Body of pancreas (tissue), 4 donors: ENCODE data around the gene ZC3H7A. TPM values are rescaled to one million over a fixed set of nuclear protein-coding genes. Genes with fewer than 3 reads are reported as not detected.

Experiments
- ATAC-seq: fragments of 150-250 bp; one replicate; pipeline ENCODE4 v1.9.1; 2016
- DNase-seq, 4 donors: peaks; one replicate each; pipeline ENCODE4 v3.0.0-alpha.2; 2019
- H3K27ac ChIP-seq, 4 donors: fragments of 200-600 bp; sonication (generic); 1 replicate in 3 of 4; 2 replicates in 1 of 4; pipeline versions ENCODE4 v1.5.1 to v1.6.1; 2016 to 2019; ENCODE audit warnings: mild to moderate bottlenecking in 1 of 4, mixed read lengths in 1 of 4, moderate library complexity in 1 of 4
- H3K27me3 ChIP-seq, 2 donors: fragments of 200-600 bp; sonication (generic); one replicate each; pipeline ENCODE4 v1.6.0; 2016; ENCODE audit warnings: mild to moderate bottlenecking in 1 of 2
- H3K36me3 ChIP-seq, 2 donors: fragments of 200-600 bp; sonication (generic); replicated peaks in 1 of 2; 2 replicates each; pipeline ENCODE4 v1.5.1; 2016; ENCODE audit warnings: low read depth in 2 of 2; ENCODE audit not compliant: insufficient read depth in 1 of 2
- H3K4me1 ChIP-seq: fragments of 200-600 bp; sonication (generic); one replicate; pipeline ENCODE4 v1.6.0; 2016
- H3K4me3 ChIP-seq, 2 donors: fragments of 200-600 bp; sonication (generic); 1 replicate in 1 of 2; 2 replicates in 1 of 2; pipeline ENCODE4 v1.5.1; 2016 to 2019
- H3K9me3 ChIP-seq, 3 donors: fragments of 200-600 bp; sonication (generic); 1 replicate in 2 of 3; 2 replicates in 1 of 3; pipeline ENCODE4 v1.5.1; 2016
- POLR2A ChIP-seq, 3 donors: fragments of 450-650 bp; IDR thresholded peaks; one replicate each; pipeline ENCODE4 v1.6.1; 2016; ENCODE audit warnings: antibody characterized with exemption in 3 of 3, mild to moderate bottlenecking in 2 of 3
- WGBS, 2 donors: methylation state at CpG; one replicate each; pipeline ENCODE4 v1.1.5; 2017; 5-methylcytosine and 5-hydroxymethylcytosine counted together
- intact Hi-C: fragments of 100-400 bp; cut with DNase I; formaldehyde crosslinking; loops from one replicate; pipeline ENCODE4 v1.15.1; 2023
- total RNA-seq, 2 donors: library from RNA; depleted of rRNA; stranded (reverse); fragments of >200 nt; gene quantifications; one replicate each; pipeline ENCODE4 v1.1.0, GENCODE V29; 2016
- TF ChIP-seq, protein P1 (sequence below), 7 experiments: fragments of 450-650 bp in 4 of 7; fragments of 200-600 bp in 3 of 7; sonication (generic) in 3 of 7; IDR thresholded peaks; one replicate each; pipeline ENCODE4 v1.5.1; 2016 to 2019; ENCODE audit warnings: antibody characterized with exemption in 7 of 7

Gene ZC3H7A
- total RNA-seq, 2 donors from 2014 or later = 26.4 to 49.5 TPM

- Histone ChIP-seq H3K36me3 (no peaks in the 10 kb centered on the region), H3K4me1 (peaks cover 61% of the 10 kb centered on the region), H3K9me3 (no peaks in the 10 kb centered on the region), H3K27ac (peak within 1 kb of the TSS; percentile 98 to 99 (median 98)), H3K27me3 (no peaks in the 10 kb centered on the region), H3K4me3 (peak within 1 kb of the TSS; percentile 73 to 81)
- ATAC-seq (peak; percentile 95), DNase-seq (peak; percentile 99 to 100 (median 100))
- 1 to 3% methylated on average over 7 to 85 of the region's 96 CpGs for WGBS, 2 donors
- intact Hi-C loops = no loop called here
- TF ChIP-seq, protein P1, sequence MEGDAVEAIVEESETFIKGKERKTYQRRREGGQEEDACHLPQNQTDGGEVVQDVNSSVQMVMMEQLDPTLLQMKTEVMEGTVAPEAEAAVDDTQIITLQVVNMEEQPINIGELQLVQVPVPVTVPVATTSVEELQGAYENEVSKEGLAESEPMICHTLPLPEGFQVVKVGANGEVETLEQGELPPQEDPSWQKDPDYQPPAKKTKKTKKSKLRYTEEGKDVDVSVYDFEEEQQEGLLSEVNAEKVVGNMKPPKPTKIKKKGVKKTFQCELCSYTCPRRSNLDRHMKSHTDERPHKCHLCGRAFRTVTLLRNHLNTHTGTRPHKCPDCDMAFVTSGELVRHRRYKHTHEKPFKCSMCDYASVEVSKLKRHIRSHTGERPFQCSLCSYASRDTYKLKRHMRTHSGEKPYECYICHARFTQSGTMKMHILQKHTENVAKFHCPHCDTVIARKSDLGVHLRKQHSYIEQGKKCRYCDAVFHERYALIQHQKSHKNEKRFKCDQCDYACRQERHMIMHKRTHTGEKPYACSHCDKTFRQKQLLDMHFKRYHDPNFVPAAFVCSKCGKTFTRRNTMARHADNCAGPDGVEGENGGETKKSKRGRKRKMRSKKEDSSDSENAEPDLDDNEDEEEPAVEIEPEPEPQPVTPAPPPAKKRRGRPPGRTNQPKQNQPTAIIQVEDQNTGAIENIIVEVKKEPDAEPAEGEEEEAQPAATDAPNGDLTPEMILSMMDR (IDR thresholded peaks at IDR 0.05) = peak in 1 of 7 experiments; percentile 1
- TF ChIP-seq POLR2A (IDR thresholded peaks at IDR 0.05) = peak; percentile 98 to 100 (median 98)
Observed at GRCh38 chr16:11742536-11743307, 54.3 kb downstream of the ZC3H7A start, which contains the start of gene TXNDC11. Gene TXNDC11 (minus strand): TSS chr16:11742857. CDS start chr16:11742730, 127 bp downstream.

GRCh38 chr16:11742093-11742535, 54.9 kb downstream of the ZC3H7A start:
- no peaks in the 10 kb centered on the region for H3K36me3 ChIP-seq
- H3K27ac ChIP-seq = peak overlapping the region; percentile 98 to 99 (median 98)
- DNase-seq = peak; percentile 61 to 64 (median 62)
- TF ChIP-seq, protein P1 (IDR thresholded peaks at IDR 0.05) = peak in 1 of 7 experiments; percentile 11
- TF ChIP-seq POLR2A (IDR thresholded peaks at IDR 0.05) = no peak
- H3K9me3 ChIP-seq = no peaks in the 10 kb centered on the region
- 0 to 4% methylated on average over 11 to 33 of the region's 37 CpGs for WGBS, 2 donors
- H3K4me1 ChIP-seq = peaks cover 61% of the 10 kb centered on the region
- peak; percentile 27 for ATAC-seq
- peak overlapping the region; percentile 73 to 81 for H3K4me3 ChIP-seq
- H3K27me3 ChIP-seq = no peaks in the 10 kb centered on the region
- intact Hi-C loops = no loop called here

DNA sequence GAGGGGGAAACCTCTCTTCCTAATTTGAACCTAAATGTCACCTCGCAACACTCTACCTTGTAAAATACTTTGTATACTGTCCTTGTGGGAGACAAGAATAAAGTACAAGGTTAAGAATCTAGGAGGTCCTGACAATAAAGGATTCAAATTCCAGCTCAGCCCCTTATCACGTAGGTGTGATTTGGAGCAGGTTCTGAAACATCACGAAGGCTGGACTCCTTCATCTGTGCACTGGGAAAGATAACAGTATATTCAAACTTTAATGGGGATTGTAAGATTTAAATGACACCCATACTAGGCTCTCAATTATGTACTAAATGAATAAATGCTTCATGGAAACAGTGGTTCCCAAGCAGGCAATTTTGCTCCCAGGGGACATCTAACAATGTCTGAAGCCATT, 56.5 kb downstream of the ZC3H7A start:
- H3K36me3 ChIP-seq = peaks cover 0 to 3% of the 10 kb centered on the region in 2 donors
- H3K4me1 ChIP-seq = peaks cover 71% of the 10 kb centered on the region
- no peaks in the 10 kb centered on the region for H3K9me3 ChIP-seq
- intact Hi-C loops = no loop called here
- ATAC-seq = no peak
- H3K27ac ChIP-seq = peak overlapping the region; percentile 17 to 99 (median 98)
- peak overlapping the region in 1 of 2 donors; percentile 81 for H3K4me3 ChIP-seq
- WGBS, 2 donors = 17 to 19% methylated on average over 3 of the region's 3 CpGs
- TF ChIP-seq, protein P1 (IDR thresholded peaks at IDR 0.05) = no peak
- no peak for TF ChIP-seq POLR2A (IDR thresholded peaks at IDR 0.05)
- no peaks in the 10 kb centered on the region for H3K27me3 ChIP-seq
- DNase-seq = no peak

DNA sequence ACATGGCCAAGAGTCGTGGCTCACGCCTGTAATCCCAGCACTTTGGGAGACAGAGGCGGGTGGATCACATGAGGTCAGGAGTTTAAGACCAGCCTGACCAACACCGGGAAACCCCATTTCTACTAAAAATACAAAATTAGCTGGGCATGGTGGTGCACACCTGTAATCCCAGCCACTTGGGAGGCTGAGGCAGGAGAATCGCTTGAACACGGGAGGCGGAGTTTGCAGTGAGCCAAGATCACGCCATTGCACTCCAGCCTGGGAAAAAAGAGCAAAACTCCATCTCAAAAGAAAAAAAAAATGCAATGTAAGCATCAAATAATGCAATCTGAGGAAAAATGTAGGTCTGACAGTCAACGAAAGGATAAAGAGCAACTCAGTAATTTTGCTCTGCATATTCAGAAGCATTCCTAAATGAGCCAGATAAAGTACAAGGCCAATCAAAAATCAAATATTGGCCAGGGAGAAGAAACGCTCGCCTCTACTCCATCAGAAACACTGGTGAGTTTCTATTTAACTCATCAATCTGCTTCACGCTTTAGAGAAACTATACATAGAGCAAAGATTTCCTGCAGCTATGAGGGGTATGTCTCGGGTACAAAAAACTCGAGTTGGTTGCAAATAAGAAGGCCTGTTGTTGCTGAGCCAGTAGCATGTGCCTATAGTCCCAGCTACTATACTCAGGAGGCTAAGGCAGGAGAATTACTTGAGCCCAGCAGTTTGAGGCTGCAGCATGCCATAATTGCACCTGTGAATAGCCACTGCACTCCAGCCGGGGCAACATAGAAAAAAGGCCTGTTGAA, 58.1 kb downstream of the ZC3H7A start:
- no peaks in the 10 kb centered on the region for H3K27me3 ChIP-seq
- peaks cover 0 to 3% of the 10 kb centered on the region in 2 donors for H3K36me3 ChIP-seq
- intact Hi-C loops = no loop called here
- DNase-seq = no peak
- peak overlapping the region in 3 of 4 donors; percentile 28 to 99 (median 98) for H3K27ac ChIP-seq
- no peaks in the 10 kb centered on the region for H3K9me3 ChIP-seq
- ATAC-seq = no peak
- H3K4me3 ChIP-seq = no peak overlapping the region
- TF ChIP-seq, protein P1 (IDR thresholded peaks at IDR 0.05) = no peak
- no peak for TF ChIP-seq POLR2A (IDR thresholded peaks at IDR 0.05)
- peaks cover 80% of the 10 kb centered on the region for H3K4me1 ChIP-seq
- 42 to 48% methylated on average over 15 of the region's 15 CpGs for WGBS, 2 donors
